ENCODE data around the gene ELK1.

GRCh38 chrX:47648376-47648775 lies 2.0 kb downstream of the ELK1 start:
- TF ChIP-seq, protein P1, sequence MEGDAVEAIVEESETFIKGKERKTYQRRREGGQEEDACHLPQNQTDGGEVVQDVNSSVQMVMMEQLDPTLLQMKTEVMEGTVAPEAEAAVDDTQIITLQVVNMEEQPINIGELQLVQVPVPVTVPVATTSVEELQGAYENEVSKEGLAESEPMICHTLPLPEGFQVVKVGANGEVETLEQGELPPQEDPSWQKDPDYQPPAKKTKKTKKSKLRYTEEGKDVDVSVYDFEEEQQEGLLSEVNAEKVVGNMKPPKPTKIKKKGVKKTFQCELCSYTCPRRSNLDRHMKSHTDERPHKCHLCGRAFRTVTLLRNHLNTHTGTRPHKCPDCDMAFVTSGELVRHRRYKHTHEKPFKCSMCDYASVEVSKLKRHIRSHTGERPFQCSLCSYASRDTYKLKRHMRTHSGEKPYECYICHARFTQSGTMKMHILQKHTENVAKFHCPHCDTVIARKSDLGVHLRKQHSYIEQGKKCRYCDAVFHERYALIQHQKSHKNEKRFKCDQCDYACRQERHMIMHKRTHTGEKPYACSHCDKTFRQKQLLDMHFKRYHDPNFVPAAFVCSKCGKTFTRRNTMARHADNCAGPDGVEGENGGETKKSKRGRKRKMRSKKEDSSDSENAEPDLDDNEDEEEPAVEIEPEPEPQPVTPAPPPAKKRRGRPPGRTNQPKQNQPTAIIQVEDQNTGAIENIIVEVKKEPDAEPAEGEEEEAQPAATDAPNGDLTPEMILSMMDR (IDR thresholded peaks at IDR 0.05) = no peak
- no peak for TF ChIP-seq POLR2A (IDR thresholded peaks at IDR 0.05)
